ENCODE data around the gene CA9.
A peak's percentile ranks its signal among the peaks of the same experiment; 100 is the strongest.

The CA9 gene

DNA sequence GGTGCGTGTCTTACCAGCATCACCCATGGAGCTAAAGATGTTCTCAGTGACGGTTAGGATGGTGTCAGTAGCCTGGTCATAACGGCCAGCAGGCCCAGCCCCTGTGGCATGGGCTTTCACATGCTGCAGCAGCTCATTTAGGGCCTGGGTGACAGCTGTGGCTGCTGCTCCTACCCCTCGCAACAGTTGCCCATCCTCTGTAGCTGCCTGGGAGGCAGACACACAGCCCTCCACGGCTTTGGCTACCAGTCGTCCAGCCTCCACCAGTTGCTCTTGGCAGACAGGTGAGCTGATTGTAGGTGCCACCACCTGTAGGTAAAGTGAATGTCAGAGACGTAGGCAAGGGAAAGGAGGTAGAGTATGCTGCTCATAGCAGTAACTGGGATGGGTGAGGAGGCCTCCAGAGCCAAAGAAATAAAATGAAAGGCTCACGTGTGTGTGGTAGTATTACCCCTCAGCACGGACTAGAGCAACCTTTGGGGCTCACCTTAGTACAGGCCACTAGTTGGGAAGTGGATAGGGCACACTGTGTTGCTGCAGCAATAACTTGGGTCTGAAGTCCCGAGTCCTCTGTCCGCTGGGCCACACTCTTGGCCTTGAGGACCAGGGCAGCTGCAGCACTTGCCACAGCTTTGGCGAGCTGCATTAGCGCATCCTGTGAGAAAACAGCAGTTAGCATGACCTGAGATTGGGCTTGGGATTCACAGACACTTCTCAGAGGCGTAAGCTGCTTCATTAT is 43.6 kb downstream of the CA9 start:
- DNase-seq: no peak

DNA sequence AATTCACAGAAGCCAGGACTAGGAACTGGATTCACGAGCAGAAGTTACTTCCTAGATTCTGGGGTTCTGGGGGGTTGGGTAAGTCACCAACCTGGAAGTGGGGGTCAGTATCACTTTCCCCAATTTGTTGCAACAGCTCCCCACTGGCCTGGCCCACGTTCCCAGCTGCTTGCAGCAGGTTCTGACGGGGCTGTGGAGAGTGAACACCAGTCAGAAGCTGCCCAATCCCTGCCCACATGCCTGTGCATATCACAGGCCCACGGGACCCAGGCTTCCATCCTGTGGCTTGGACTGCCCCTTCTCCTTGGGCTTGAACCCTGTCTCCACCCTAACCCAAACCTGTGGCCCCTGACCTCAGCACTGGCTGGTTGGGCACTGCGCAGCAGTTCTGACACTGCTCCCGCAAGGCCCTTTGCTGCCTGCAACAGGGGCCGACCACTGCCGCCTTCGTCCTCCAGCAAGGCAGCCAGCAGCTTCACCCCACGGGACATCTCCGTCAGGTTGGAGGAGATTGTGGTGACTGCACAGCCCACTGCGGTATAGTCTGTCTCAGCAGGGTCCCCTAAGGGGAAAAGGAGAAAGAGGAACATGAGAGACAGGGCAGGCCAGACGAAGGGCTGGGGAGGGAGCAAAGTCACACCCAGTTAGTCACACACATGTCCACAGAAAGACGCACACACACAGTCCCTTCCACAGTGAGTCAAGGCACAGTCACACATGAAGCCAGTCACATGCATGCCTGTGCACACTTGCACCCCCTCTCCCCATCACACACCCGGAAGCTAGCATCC is 45.2 kb downstream of the CA9 start:
- no peak for DNase-seq

DNA sequence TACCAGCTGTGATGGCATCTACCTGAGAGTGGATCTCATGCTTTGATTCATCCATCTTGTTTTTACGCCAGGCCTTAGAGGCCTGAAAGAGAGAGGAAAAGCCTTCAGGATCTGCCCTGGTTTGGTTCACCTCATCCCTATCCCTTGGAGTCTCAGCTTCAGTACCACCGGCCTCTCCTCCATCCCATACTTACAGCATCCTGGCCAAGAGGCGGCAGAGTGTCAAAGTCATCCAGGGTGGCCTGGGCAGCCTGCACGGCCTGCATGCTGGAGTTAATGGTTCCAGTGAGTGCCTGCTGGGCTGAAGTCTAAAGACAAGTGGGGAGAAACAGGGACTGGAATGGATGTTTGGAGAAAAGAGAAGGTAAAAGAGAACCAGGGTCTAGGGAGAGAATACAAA is 45.8 kb downstream of the CA9 start:
- no peak for DNase-seq

DNA sequence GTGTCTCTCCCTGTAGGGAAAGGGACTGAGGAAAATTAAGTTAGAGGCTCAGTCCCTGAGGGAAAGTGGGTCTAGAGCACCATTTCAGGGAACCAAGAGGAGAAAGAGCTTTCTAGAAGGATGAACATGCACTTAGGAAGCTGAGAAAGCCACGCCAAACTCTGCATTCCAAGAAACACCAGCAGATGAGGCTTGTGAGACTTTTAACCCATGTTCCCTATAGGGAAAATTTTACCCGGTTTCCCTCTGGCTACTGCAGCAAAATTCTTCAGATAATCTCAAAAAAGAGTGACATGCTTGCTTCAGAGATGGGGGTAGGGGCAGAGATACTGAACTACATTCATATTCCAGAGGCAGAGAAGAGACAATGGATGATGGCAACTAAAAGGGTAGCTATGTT is 49.7 kb downstream of the CA9 start:
- no peak for DNase-seq

DNA sequence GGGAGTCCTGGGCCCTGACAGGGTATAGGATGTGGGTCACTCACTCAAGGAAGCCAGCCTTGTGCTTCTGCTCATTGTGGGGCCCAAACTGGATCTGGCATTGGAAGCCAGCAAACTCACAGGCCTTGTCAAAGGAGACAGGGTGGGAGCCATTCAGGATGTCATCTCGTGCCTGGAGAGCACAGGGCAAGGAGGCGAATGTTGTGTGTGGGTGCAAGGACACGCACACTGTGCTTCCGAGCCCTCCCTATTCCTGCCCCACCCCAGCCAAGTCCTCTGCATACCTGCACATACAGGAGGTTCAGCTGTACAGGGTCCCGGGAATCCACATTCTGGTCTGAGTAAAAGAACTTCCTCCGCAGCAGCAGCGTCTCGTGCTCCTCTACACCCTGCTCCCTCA is 50.2 kb downstream of the CA9 start:
- DNase-seq: no peak

DNA sequence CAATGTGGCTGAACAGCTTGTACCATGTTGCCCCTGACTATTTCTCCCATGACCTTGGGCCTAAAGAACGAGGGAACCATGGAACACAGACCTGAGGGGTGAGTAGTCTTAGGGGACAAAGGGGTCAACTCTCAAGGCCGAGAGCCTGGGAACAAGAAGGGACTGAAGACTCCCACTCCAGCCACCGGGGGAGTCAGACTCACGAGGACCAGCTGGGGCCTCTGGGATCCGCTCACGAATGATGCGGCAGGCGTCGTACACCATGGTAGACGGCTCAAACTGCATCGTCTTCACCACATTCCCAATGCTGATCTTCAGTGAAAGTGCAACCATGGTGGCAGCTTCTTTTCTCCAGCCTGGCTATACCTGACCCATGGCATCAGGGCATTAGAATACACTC is 51.6 kb downstream of the CA9 start:
- DNase-seq: no peak

DNA sequence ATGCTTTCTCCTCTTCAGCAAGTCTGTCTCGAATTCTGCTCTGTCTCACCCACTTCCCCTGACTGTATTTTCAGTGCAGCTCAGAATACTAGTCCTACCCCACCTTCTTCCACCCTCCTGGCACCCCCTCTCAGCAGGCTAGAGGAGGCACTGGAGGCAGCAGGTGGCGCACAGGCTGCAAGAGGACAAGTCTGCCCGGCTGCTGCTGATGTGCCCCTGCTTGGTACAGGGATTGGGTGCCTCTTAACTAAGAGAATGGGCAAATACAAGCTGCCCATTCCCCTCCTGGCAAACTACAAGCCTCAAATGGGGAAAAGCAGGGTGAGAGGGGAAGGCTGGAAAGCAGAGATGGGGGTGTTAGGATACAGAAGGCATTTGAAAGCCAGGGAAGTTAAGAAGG is 53.2 kb downstream of the CA9 start:
- peak in 4 of 14 donors; percentile 6 to 64 (median 10) for DNase-seq

DNA sequence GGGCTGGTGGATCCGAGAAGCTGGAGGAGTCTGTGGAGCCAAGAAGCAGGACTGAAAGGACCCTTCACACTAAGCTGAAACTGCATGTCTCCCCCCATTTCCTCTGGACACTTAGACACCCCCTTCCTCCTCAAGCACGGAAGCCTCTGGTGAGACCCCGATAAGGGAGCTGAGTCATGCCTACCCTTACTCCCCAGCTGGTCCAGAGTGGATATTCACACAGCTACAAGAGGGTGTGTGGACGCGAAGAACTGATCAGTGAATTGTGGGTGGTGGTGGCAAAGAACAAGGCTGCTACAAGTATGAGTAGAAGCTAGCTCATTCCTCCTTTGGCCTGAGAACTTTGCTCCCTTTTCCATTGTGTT is 53.9 kb downstream of the CA9 start:
- DNase-seq: no peak

DNA sequence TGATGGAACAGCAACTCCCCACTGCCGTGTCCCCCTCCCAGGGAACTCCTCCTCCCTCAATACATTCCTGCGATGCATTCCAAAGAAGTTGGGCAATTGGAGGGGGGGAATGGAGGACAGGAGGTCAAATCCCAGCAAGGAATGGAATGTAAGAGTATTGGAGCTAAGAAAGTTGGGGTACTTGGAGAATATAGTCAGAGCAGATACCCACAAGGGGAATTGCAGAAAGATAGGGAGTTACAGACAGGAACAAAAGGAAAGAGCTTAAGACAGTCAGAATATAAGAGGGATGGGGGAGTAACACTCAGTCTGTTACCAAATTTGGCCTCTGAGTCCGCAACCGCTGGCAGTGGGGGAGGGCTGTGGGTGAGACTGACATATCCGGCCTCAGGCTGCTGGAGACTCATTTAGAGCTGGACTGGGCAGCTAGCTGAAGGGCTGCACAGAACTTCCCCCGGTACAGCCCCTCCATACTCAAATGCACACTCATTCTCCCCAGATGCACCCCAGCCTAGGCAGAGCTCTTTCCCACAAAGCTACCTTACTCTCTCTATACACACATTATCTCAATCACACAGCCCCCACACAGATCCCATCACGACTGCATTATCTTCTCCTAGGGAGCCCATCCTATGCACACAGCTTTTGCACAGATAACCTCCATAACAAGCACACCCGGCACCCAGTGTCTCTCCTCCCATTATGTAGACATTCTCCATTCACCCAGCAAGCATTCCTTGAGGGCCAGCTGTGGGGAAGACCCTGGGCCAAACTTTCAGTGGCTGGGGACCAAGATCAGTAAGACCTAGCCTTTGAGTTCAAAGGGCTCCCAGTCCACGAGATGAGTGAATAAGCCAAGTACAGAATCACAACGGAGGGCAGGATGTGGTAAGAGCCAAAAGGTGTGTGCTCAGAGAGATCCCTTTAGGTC is 54.6 kb downstream of the CA9 start:
- DNase-seq: peak in 6 of 14 donors; percentile 14 to 46 (median 24)

DNA sequence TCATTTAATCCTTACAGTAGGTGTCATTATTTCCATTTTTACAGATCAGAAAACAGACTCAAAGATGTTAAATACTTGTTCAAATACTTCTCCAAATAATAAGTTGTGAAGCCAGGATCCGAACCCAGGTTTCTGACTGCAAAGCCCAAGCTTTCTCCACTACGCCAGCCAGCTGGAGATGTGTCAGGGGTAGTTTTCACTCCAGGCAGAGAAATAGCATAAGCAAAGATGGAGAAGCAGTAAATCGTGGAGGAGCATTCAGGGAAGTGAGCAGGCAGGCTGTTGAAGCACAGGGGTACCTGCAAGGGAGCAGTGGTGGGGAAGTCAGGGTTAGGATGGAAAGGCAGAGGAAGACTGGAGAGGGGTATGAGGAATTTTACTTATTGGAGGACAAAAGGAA is 55.4 kb downstream of the CA9 start:
- DNase-seq: no peak

DNA sequence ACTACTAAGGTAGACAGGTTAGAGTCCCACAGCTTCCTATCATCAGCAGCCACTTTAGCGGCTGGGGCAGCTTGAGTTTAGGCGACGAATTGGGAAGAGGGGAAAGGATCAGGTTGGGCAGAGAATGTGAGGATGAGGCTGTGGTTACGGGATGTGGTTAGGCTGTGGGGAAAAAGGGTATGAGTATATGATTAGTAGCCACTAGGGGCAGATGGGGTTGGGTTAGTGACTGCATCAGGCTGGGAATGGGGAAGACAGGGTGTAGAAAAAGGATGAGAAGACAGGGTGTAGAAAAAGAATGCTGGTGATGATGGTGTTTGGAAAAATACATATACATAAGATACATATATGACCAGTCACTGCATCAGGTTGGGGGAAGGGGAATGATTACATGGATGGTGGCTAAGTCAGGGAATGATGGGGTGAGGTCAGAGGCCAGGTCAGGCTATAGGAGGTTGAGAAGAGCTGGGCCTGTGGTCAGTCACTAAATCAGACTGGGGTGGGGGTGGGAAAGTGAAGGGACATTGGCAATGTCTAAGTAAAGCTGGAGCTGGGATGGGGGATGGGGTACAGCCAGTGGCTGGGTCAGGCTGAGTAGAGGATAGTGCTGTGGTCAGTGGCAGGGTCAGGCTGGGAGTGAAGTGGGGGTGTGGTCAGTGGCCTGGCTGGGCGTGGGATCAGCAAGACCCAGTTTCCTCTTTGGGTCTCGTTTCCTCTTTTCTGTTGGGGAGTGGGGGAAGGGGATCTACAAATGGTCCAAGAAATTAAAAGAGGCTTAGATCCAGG is 56.2 kb downstream of the CA9 start:
- DNase-seq: peak in 9 of 14 donors; percentile 9 to 40 (median 27)

DNA sequence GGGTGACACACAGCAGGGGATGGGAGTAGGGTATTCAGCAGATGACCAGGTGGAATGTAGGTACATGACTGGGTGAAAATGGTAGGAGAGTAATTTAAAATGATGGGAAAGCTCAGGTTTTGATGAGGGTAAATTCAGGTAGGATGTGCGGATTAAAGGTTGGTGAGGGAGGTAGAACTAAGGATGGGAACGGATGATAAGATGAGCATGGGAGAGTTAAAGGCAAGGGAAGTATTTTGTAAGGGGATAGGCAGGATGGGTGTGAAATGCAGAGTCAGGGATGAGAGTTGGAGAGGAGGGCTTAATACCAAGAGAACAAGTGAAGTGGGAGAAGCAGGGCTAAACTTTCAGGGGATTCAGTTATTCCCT is 56.7 kb downstream of the CA9 start:
- DNase-seq: no peak
